Hematopoietic multipotent progenitor cell (in vitro differentiated cells): ENCODE results near the gene GOLGA6L24. TPM values are rescaled to one million over a fixed set of nuclear protein-coding genes. Genes with fewer than 3 reads are reported as not detected.
"Not testable (repeated sequence)": the region's sequence is repeated elsewhere in the genome, so short reads cannot be mapped to it uniquely, and the experiment has no call there.

Experiments
- DNase-seq, 3 donors: peaks; one replicate each; pipeline ENCODE4 v3.0.0-alpha.2; 2011 to 2015; ENCODE audit warnings: low read depth in 2 of 3, low spot score in 2 of 3
- small RNA-seq: library from RNA; depleted of rRNA; stranded (forward); fragments of <200 nt; gene quantifications from one replicate; pipeline ENCODE3, GENCODE V24; 2012
- total RNA-seq: library from RNA; depleted of rRNA; stranded (reverse); fragments of >200 nt; gene quantifications from one replicate; pipeline ENCODE4 v1.2.3, GENCODE V29; 2012

Gene GOLGA6L24
- not detected for total RNA-seq

DNA sequence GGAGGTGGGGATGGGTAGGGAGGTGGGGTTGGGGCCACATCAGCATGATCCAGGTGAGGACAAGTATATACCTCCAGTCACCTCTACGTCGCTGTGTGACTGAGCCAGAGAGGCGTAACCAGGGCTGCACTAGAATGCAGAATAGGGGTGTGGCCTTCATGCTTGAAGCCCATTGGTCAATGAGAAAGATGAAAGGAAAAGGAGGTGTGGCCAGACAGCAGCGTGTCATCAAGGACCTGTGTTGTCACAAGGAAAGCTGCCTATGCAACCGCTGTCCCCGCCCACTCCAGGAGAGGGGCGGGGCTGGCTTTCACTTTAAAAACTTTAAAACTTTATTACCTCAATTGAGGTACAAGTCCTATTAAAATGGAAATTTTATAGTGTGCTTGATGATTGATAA lies at the start of gene GOLGA6L24:
GOLGA6L24 (minus strand) TSS at position 101 of the 400 bp plus-strand sequence; CDS start at position 40, 61 bp downstream.
- DNase-seq: not testable (repeated sequence)

- DNase-seq: not testable (repeated sequence)
Observed at GRCh38 chr15:28402774-28403435, 45.0 kb upstream of the GOLGA6L24 start.

DNA sequence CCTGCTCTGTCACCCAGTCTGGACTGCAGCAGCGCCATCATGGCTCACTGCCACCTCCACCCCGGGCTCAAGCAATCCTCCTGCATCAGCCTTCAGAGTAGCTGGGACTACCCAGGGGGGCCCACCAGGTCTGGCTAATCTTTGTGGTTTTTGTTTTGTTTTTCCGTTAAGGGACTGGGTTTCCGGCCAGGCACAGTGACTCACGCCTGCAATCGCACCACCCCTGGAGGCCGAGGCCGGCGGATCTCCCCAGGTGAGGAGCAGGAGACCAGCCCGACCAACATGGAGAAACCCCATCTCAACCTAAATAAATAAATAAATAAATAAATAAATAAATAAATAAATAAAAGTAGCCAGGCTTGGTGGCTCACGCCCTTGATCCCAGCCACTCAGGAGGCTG lies 38.1 kb upstream of the GOLGA6L24 start:
- not testable (repeated sequence) for DNase-seq

DNA sequence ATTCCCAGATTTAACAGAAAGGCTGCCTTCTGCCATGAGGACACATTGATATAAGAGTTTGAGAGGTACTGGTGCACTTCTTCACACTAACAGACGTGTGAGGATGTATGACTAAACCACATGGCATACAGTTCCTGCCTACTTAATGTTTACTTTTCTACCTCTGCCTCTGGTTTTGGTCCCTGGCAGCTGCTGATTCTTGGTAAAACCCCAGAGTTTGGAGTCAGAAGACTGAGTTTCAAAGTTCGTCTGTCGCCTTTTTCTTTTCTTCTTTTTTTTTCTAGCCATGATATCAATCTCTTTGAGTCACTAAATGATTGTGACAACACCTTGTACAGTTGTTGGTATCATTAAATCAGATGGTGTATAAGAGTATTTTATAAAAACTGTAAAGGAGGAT lies 22.2 kb upstream of the GOLGA6L24 start:
- DNase-seq: not testable (repeated sequence)

DNA sequence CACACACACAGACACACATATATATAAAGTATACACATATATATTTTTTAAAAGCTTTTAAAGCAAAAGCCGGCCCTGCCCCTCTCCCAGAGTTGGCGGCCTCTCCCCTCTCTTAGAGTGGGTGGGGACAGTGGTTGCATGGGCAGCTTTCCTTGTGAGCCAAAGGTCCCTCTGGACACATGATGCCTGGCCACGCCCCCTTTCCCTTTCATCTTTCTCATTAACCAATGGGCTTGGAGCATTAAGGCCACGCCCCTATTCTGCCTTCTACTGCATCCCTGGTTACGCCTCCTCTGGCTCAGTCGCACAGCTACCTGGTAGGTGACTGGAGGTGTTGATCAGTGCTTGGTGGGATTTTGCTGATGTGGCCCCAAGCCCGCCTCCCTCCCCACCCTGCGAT lies 20.5 kb upstream of the GOLGA6L24 start, which contains the start of gene GOLGA8F:
GOLGA8F (plus strand) TSS at position 301 of the 400 bp plus-strand sequence; CDS start at position 399, 98 bp downstream.
- DNase-seq: not testable (repeated sequence)

DNA sequence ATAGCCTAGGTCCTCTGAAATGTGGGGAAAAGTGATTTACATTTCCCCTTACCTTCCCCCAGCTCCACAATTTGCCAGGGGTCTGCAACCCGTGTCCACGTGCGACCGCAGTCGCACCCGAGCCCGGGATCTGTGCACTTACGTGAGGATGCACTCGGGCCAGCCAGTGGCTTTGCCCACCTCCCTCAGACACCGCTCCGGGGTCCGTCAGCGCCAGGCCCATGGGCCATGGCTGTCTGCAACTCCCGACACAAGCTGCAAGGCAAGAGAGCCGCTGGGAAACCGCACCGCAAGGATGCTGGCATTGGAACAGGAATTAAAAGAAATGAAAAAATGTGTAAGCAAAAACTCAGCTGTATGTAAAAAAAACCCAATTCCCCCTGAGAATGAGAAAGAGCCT lies 7.6 kb upstream of the GOLGA6L24 start:
- not testable (repeated sequence) for DNase-seq

DNA sequence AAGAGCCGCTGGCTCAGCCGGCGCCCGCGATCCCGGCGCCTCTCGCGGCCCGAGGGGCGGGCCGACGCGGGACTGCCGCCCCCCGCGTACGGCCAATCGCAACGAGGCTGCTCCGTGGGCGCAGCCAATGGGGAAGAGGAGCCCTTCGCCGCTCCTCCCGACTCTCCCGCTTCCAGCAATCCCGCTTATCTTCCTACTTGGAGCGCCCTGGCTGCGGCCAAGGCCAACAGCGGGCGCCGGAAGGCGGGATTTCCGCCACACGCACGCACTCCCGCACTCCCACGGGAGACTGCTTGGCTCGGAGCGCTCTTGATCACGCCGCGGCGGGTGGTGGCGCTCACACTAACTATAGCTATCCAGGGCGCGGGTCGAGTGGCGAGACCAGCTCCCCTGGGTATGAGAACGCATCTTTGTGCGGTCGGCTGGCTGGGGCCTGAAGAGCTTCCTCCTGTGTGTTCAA lies 35.7 kb downstream of the GOLGA6L24 start, which contains the start of gene HERC2:
HERC2 (minus strand) TSS at position 51 of the 460 bp plus-strand sequence. CDS start 746 bp downstream, outside the sequence.
- not testable (repeated sequence) for DNase-seq

- not testable (repeated sequence) for DNase-seq
Observed at GRCh38 chr15:28321358-28322078, 36.4 kb downstream of the GOLGA6L24 start.

DNA sequence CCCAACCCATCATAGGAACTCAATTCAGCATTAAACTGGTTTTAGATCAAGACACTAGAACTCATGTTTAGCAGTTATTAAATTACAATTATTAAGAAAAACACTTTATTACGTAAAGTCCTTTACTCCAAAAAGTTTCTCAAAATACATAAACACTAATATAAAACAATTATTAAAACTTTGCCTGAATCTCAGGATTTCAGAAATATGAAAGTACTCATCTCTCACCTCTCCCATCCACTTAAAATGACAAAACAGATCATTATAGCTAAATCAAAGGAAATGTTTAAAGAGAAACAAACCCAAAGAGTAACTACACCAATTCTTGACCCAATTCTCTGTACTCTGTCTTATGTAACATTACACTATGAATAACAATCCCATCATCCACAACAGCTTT lies 38.2 kb downstream of the GOLGA6L24 start:
- not testable (repeated sequence) for DNase-seq

- not testable (repeated sequence) for DNase-seq
Observed at GRCh38 chr15:28318828-28319227, 39.1 kb downstream of the GOLGA6L24 start.

- not testable (repeated sequence) for DNase-seq
Observed at GRCh38 chr15:28318122-28318521, 39.8 kb downstream of the GOLGA6L24 start.

DNA sequence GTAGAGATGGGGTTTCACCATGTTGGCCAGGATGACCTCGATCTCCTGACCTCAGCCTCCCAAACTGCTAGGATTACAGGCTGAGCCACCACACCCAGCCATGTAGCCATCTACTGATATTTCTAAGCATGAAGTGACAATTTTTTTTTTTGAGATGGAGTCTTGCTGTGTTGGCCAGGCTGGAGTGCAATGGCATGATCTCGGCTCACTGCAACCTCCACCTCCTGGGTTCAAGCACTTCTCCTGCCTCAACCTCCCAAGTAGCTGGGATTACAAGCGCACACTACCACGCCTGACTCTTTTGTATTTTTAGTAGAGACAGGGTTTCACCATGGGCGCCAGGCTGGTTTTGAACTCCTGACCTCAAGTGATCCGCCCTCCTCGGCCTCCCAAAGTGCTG lies 40.9 kb downstream of the GOLGA6L24 start:
- DNase-seq: not testable (repeated sequence)

DNA sequence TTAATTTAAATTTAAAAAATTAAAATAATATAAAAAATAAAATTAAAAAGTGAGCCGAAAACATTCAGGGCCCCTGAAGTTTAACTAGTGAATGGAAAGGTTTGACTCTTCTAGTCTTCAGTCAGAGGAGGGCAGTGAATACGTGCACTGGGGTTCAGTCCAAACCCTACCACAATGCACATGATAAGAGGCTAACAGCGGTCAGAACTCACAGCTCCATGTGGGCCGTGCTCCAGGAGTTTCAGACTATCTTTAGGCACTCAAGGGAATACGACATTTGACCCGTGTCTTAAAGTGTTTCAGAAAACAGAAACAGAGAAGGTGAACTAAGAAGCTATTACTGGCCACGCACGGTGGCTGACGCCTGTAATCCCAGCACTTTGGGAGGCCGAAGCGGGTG lies 47.4 kb downstream of the GOLGA6L24 start:
- DNase-seq: not testable (repeated sequence)

- DNase-seq: not testable (repeated sequence)
Observed at GRCh38 chr15:28308718-28309117, 49.2 kb downstream of the GOLGA6L24 start.

Small RNA genes lying within 50 kb of the gene (small RNA-seq; reads per million reads assigned to genes)
- not detected for gene AC091304.5
- gene RN7SL238P: not detected

Other genes with a start within 250 kb of the GOLGA6L24 start
- gene HERC2, start 35.9 kb downstream of the GOLGA6L24 start, total RNA-seq: 77.3 TPM
- not detected for gene GOLGA8F, start 20.6 kb upstream of the GOLGA6L24 start, total RNA-seq
- not detected for gene GOLGA8G, start 174.9 kb upstream of the GOLGA6L24 start, total RNA-seq
- not detected for gene GOLGA6L25, start 195.5 kb upstream of the GOLGA6L24 start, total RNA-seq